Measurements from ENCODE around the gene TRIM36. TPM values are rescaled to one million over a fixed set of nuclear protein-coding genes. Genes with fewer than 3 reads are reported as not detected.

TRIM36 gene
- total and polyA plus RNA-seq, 7 experiments from 2014 or later: 0.12 to 2.6 (median 0.32) TPM; not detected in 3

DNA sequence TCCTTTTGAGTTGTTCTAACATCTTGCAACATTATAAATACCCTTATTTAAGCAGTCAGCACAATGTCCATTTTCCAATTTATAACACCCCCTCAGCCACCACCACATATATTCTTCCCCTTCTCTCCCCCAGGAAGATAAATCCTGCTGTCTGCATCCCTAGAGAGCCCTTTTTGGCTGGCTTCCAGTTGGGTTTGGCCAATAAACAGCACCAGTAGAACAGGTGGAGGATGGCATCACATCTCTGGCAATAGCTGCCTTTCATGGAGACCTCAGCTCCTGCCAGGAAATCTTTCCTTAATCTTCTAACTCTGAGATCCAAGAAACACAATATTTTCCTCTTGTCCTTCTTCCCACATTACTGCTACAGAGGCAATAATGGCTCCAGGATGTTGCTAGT is 53.7 kb downstream of the TRIM36 start:
- H3K4me1 ChIP-seq (ENCODE audit: control insufficient read depth in 2 of 2, insufficient read depth in 2 of 2, low read length in 2 of 2): no peaks in the 10 kb centered on the region
- no peak overlapping the region for H3K27ac ChIP-seq (ENCODE audit: low read depth, low read length)
- DNase-seq: no peak
- H3K9me3 ChIP-seq (ENCODE audit: control insufficient read depth in 2 of 3, low read length in 3 of 3): no peaks in the 10 kb centered on the region
- Mint-ChIP-seq H3K27me3 (peaks cover 10 to 51% (median 40%) of the 10 kb centered on the region in 5 donors), H3K36me3 (peaks cover 0 to 1% (median 0%) of the 10 kb centered on the region in 5 donors), H3K4me1 (no peaks in the 10 kb centered on the region), H3K27ac (no peak overlapping the region), H3K4me3 (no peak overlapping the region), H3K9me3 (peaks cover 0 to 27% (median 10%) of the 10 kb centered on the region in 11 donors)
- H3K4me3 ChIP-seq (ENCODE audit: low read length): no peak overlapping the region
- ATAC-seq: no peak
- ChIA-PET POLR2A (no interaction called here), CTCF (no interaction called here)
- H3K36me3 ChIP-seq (ENCODE audit: control insufficient read depth in 2 of 3, insufficient read depth in 3 of 3, low read length in 3 of 3): no peaks in the 10 kb centered on the region
- H3K27me3 ChIP-seq (ENCODE audit: control insufficient read depth in 2 of 2, insufficient read depth in 2 of 2, low read length in 2 of 2): no peaks in the 10 kb centered on the region
- intact Hi-C loops (cut with micrococcal nuclease): loop anchor here in 1 of 2 donors (10.0 kb wide), 1 partner anchor 69 kb away; no protein-coding TSS in a partner anchor

- H3K27ac ChIP-seq (ENCODE audit: low read depth, low read length): no peak overlapping the region
These were observed 59.9 kb downstream of the TRIM36 start for GRCh38 chr5:115109840-115110239.

GRCh38 chr5:115109356-115109755 is 60.4 kb downstream of the TRIM36 start:
- Histone ChIP-seq H3K9me3 (ENCODE audit: control insufficient read depth in 2 of 3, low read length in 3 of 3) (no peaks in the 10 kb centered on the region), H3K27me3 (ENCODE audit: control insufficient read depth in 2 of 2, insufficient read depth in 2 of 2, low read length in 2 of 2) (no peaks in the 10 kb centered on the region), H3K27ac (ENCODE audit: low read depth, low read length) (no peak overlapping the region), H3K4me1 (ENCODE audit: control insufficient read depth in 2 of 2, insufficient read depth in 2 of 2, low read length in 2 of 2) (no peaks in the 10 kb centered on the region), H3K36me3 (ENCODE audit: control insufficient read depth in 2 of 3, insufficient read depth in 3 of 3, low read length in 3 of 3) (no peaks in the 10 kb centered on the region), H3K4me3 (ENCODE audit: low read length) (no peak overlapping the region)
- Mint-ChIP-seq H3K4me3 (no peak overlapping the region), H3K36me3 (no peaks in the 10 kb centered on the region), H3K27me3 (peaks cover 26 to 49% (median 45%) of the 10 kb centered on the region in 5 donors), H3K9me3 (peaks cover 0 to 4% (median 0%) of the 10 kb centered on the region in 11 donors), H3K4me1 (no peaks in the 10 kb centered on the region), H3K27ac (no peak overlapping the region)
- ATAC-seq: no peak
- intact Hi-C loops (cut with micrococcal nuclease): no loop called here
- ChIA-PET CTCF (no interaction called here), POLR2A (interaction anchor here (0.6 kb wide), 1 partner anchor 89 kb away, joined by 3 read pairs; no protein-coding TSS in a partner anchor)
- DNase-seq: no peak

More at GRCh38 chr5:115109840-115110239, 59.9 kb downstream of the TRIM36 start:
- no peak overlapping the region for H3K4me3 ChIP-seq (ENCODE audit: low read length)
- ChIA-PET CTCF (no interaction called here), POLR2A (no interaction called here)
- H3K4me1 Mint-ChIP-seq: no peaks in the 10 kb centered on the region
- H3K27ac Mint-ChIP-seq: no peak overlapping the region
- no peak for DNase-seq
- ATAC-seq: no peak
- H3K9me3 Mint-ChIP-seq: peaks cover 0 to 5% (median 0%) of the 10 kb centered on the region in 11 donors
- no peaks in the 10 kb centered on the region for H3K36me3 Mint-ChIP-seq
- intact Hi-C loops (cut with micrococcal nuclease): loop anchor here in 1 of 2 donors (10.0 kb wide), 1 partner anchor 75 kb away; no protein-coding TSS in a partner anchor
- no peaks in the 10 kb centered on the region for H3K4me1 ChIP-seq (ENCODE audit: control insufficient read depth in 2 of 2, insufficient read depth in 2 of 2, low read length in 2 of 2)
- H3K27me3 ChIP-seq (ENCODE audit: control insufficient read depth in 2 of 2, insufficient read depth in 2 of 2, low read length in 2 of 2): no peaks in the 10 kb centered on the region
- peaks cover 26 to 48% (median 45%) of the 10 kb centered on the region in 5 donors for H3K27me3 Mint-ChIP-seq
- H3K4me3 Mint-ChIP-seq: no peak overlapping the region
- no peaks in the 10 kb centered on the region for H3K36me3 ChIP-seq (ENCODE audit: control insufficient read depth in 2 of 3, insufficient read depth in 3 of 3, low read length in 3 of 3)
- H3K9me3 ChIP-seq (ENCODE audit: control insufficient read depth in 2 of 3, low read length in 3 of 3): no peaks in the 10 kb centered on the region

- Mint-ChIP-seq H3K4me1 (no peaks in the 10 kb centered on the region), H3K27ac (no peak overlapping the region), H3K4me3 (no peak overlapping the region), H3K27me3 (peaks cover 9 to 27% (median 12%) of the 10 kb centered on the region in 5 donors), H3K36me3 (no peaks in the 10 kb centered on the region), H3K9me3 (peaks cover 0 to 1% (median 0%) of the 10 kb centered on the region in 11 donors)
- Histone ChIP-seq H3K27me3 (ENCODE audit: control insufficient read depth in 2 of 2, insufficient read depth in 2 of 2, low read length in 2 of 2) (peaks cover 0 to 4% of the 10 kb centered on the region in 2 donors), H3K27ac (ENCODE audit: low read depth, low read length) (no peak overlapping the region), H3K4me1 (ENCODE audit: control insufficient read depth in 2 of 2, insufficient read depth in 2 of 2, low read length in 2 of 2) (no peaks in the 10 kb centered on the region), H3K4me3 (ENCODE audit: low read length) (no peak overlapping the region), H3K9me3 (ENCODE audit: control insufficient read depth in 2 of 3, low read length in 3 of 3) (no peaks in the 10 kb centered on the region), H3K36me3 (ENCODE audit: control insufficient read depth in 2 of 3, insufficient read depth in 3 of 3, low read length in 3 of 3) (no peaks in the 10 kb centered on the region)
- ATAC-seq (no peak), DNase-seq (no peak)
- ChIA-PET CTCF (interaction anchor here (0.8 kb wide), 1 partner anchor 147 kb away, joined by 4 read pairs; no protein-coding TSS in a partner anchor), POLR2A (no interaction called here)
- intact Hi-C loops (cut with micrococcal nuclease): no loop called here
These were observed 69.3 kb downstream of the TRIM36 start for GRCh38 chr5:115100319-115100955.

DNA sequence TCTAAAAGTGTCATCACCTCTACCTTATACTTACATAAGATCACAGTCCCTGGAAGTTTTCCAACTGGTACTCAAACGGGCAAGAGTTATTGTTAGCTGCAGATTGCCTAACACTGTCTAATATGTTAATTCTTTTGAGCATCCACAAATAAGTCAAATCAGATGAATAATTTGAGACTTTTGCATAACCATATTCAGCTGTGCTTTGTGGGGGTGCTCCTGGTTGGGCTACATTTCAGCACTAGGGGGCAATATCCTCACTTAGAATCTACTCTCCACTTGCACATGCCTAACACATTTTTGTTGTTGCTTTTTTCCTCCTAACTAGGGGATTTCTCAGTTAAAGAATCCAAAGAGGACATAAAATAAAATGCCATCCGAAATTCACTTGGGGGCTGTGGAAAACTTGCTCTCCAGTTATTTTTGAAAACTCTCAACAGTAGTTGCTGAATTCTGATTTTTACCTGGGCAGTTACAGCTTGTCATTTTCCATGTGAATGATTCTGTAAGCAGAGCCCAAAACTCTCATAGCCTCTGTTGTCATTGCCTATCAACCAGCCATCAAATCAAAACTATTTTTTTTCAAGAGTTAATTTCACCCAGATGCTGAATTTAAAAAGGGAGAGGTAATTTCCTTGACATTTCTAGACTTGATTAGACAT is 71.5 kb downstream of the TRIM36 start:
- POLR2A ChIA-PET: interaction anchor here (0.6 kb wide), 1 partner anchor 745 kb away, joined by 5 read pairs; no protein-coding TSS in a partner anchor
- Histone ChIP-seq H3K27me3 (ENCODE audit: control insufficient read depth in 2 of 2, insufficient read depth in 2 of 2, low read length in 2 of 2) (peaks cover 0 to 4% of the 10 kb centered on the region in 2 donors), H3K4me3 (ENCODE audit: low read length) (no peak overlapping the region), H3K9me3 (ENCODE audit: control insufficient read depth in 2 of 3, low read length in 3 of 3) (no peaks in the 10 kb centered on the region), H3K27ac (ENCODE audit: low read depth, low read length) (no peak overlapping the region), H3K36me3 (ENCODE audit: control insufficient read depth in 2 of 3, insufficient read depth in 3 of 3, low read length in 3 of 3) (no peaks in the 10 kb centered on the region), H3K4me1 (ENCODE audit: control insufficient read depth in 2 of 2, insufficient read depth in 2 of 2, low read length in 2 of 2) (no peaks in the 10 kb centered on the region)
- CTCF ChIA-PET: interaction anchor here (1.1 kb wide), 1 partner anchor 147 kb away, joined by 4 read pairs; no protein-coding TSS in a partner anchor
- H3K36me3 Mint-ChIP-seq: no peaks in the 10 kb centered on the region
- peaks cover 0 to 20% (median 13%) of the 10 kb centered on the region in 5 donors for H3K27me3 Mint-ChIP-seq
- peak; percentile 74 for ATAC-seq
- H3K4me1 Mint-ChIP-seq: no peaks in the 10 kb centered on the region
- intact Hi-C loops (cut with micrococcal nuclease): loop anchor here (1.0 to 5.0 kb wide), 4 partner anchors 148 to 489 kb away; no protein-coding TSS in a partner anchor
- H3K9me3 Mint-ChIP-seq: peaks cover 0 to 1% (median 0%) of the 10 kb centered on the region in 11 donors
- DNase-seq: peak in 5 of 9 donors; percentile 14 to 32 (median 19)
- H3K27ac Mint-ChIP-seq: no peak overlapping the region
- no peak overlapping the region for H3K4me3 Mint-ChIP-seq

DNA sequence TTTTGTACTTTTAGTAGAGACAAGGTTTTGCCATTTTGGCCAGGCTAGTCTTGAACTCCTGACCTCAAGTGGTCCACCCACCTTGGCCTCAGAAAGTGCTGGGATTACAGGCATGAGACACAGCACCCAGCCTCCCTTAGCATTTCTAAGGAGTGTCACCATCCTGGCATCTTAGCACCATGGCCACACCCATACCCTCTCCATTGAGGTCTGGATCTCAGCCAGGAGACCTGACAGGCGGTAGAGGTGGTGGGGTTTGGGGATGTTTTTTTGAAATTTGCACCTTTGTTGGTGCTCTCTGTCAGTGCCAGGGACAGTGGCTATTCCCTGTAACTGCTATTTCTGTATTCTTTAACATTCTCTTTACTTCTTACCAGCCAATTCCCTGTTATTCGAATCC is 72.5 kb downstream of the TRIM36 start:
- Histone ChIP-seq H3K9me3 (ENCODE audit: control insufficient read depth in 2 of 3, low read length in 3 of 3) (no peaks in the 10 kb centered on the region), H3K4me3 (ENCODE audit: low read length) (no peak overlapping the region), H3K27me3 (ENCODE audit: control insufficient read depth in 2 of 2, insufficient read depth in 2 of 2, low read length in 2 of 2) (peaks cover 0 to 4% of the 10 kb centered on the region in 2 donors), H3K36me3 (ENCODE audit: control insufficient read depth in 2 of 3, insufficient read depth in 3 of 3, low read length in 3 of 3) (no peaks in the 10 kb centered on the region), H3K4me1 (ENCODE audit: control insufficient read depth in 2 of 2, insufficient read depth in 2 of 2, low read length in 2 of 2) (no peaks in the 10 kb centered on the region), H3K27ac (ENCODE audit: low read depth, low read length) (no peak overlapping the region)
- H3K36me3 Mint-ChIP-seq: no peaks in the 10 kb centered on the region
- DNase-seq (no peak), ATAC-seq (no peak)
- no peak overlapping the region for H3K27ac Mint-ChIP-seq
- no peak overlapping the region for H3K4me3 Mint-ChIP-seq
- ChIA-PET CTCF (interaction anchor here (1.1 to 1.2 kb wide), 2 partner anchors 8 to 148 kb away, joined by 3 to 4 read pairs; no protein-coding TSS in a partner anchor), POLR2A (no interaction called here)
- H3K27me3 Mint-ChIP-seq: peaks cover 5 to 19% (median 11%) of the 10 kb centered on the region in 5 donors
- no peaks in the 10 kb centered on the region for H3K9me3 Mint-ChIP-seq
- intact Hi-C loops (cut with micrococcal nuclease): loop anchor here (5.0 kb wide), 2 partner anchors 475 to 490 kb away; no protein-coding TSS in a partner anchor
- no peaks in the 10 kb centered on the region for H3K4me1 Mint-ChIP-seq
